Measurements from ENCODE around the gene BAG1.

GRCh38 chr9:33246269-33246860 lies 18.1 kb downstream of the BAG1 start:
- TF ChIP-seq CTCF (IDR thresholded peaks at IDR 0.05; ENCODE audit: low read length) (no peak), EZH2 (IDR thresholded peaks at IDR 0.05; ENCODE audit: borderline replicate concordance, low read length) (no peak)

Data from OCI-LY1 (cell line).